ENCODE results near the gene F12. TPM values are rescaled to one million over a fixed set of nuclear protein-coding genes. Genes with fewer than 3 reads are reported as not detected.

The F12 gene
- total and polyA plus RNA-seq, 2 donors, result 0.19 to 1.2 TPM

GRCh38 chr5:177447066-177447610 is 37.8 kb upstream of the F12 start:
- Histone ChIP-seq H3K9me3 (ENCODE audit: control insufficient read depth in 2 of 2, insufficient read depth in 1 of 2, low read length in 1 of 2) (no peaks in the 10 kb centered on the region), H3K27ac (ENCODE audit: low read depth in 1 of 2, low read length in 1 of 2) (peak overlapping the region in 1 of 2 donors; percentile 68), H3K36me3 (ENCODE audit: control insufficient read depth in 2 of 2, insufficient read depth in 2 of 2, low read length in 1 of 2) (peaks cover 15 to 17% of the 10 kb centered on the region in 2 donors), H3K27me3 (ENCODE audit: control insufficient read depth in 2 of 2, insufficient read depth in 1 of 2, low read length in 1 of 2) (peaks cover 19 to 43% of the 10 kb centered on the region in 2 donors), H3K4me3 (ENCODE audit: low read length in 2 of 2) (peak overlapping the region in 1 of 2 donors; percentile 71), H3K4me1 (ENCODE audit: control insufficient read depth in 2 of 2, insufficient read depth in 2 of 2, low read length in 2 of 2) (peaks cover 15 to 40% of the 10 kb centered on the region in 2 donors)
- under 1% methylated on average over 49 of the region's 52 CpGs for WGBS
- DNase-seq (ENCODE audit: low read depth in 6 of 9, low spot score in 9 of 9), result peak in 6 of 9 donors; percentile 72 to 91 (median 82)

- Histone ChIP-seq H3K9me3 (ENCODE audit: control insufficient read depth in 2 of 2, insufficient read depth in 1 of 2, low read length in 1 of 2) (no peaks in the 10 kb centered on the region), H3K4me1 (ENCODE audit: control insufficient read depth in 2 of 2, insufficient read depth in 2 of 2, low read length in 2 of 2) (peaks cover 15 to 40% of the 10 kb centered on the region in 2 donors), H3K27me3 (ENCODE audit: control insufficient read depth in 2 of 2, insufficient read depth in 1 of 2, low read length in 1 of 2) (peaks cover 19 to 39% of the 10 kb centered on the region in 2 donors), H3K27ac (ENCODE audit: low read depth in 1 of 2, low read length in 1 of 2) (peak within 1 kb of the TSS; percentile 68 to 80), H3K36me3 (ENCODE audit: control insufficient read depth in 2 of 2, insufficient read depth in 2 of 2, low read length in 1 of 2) (peaks cover 22 to 24% of the 10 kb centered on the region in 2 donors), H3K4me3 (ENCODE audit: low read length in 2 of 2) (peak within 1 kb of the TSS; percentile 48 to 71)
- under 1% methylated on average over 89 of the region's 89 CpGs for WGBS
- peak in 5 of 9 donors; percentile 62 to 87 (median 78) for DNase-seq (ENCODE audit: low read depth in 6 of 9, low spot score in 9 of 9)
Measured at GRCh38 chr5:177446200-177447065, 37.1 kb upstream of the F12 start, which contains the start of gene PRR7. PRR7 (plus strand) TSS chr5:177446814; CDS start chr5:177455068, 8,254 bp downstream.

- Histone ChIP-seq H3K27ac (ENCODE audit: low read depth in 1 of 2, low read length in 1 of 2) (peak overlapping the region in 1 of 2 donors; percentile 80), H3K27me3 (ENCODE audit: control insufficient read depth in 2 of 2, insufficient read depth in 1 of 2, low read length in 1 of 2) (peaks cover 19 to 37% of the 10 kb centered on the region in 2 donors), H3K4me1 (ENCODE audit: control insufficient read depth in 2 of 2, insufficient read depth in 2 of 2, low read length in 2 of 2) (peaks cover 15 to 40% of the 10 kb centered on the region in 2 donors), H3K4me3 (ENCODE audit: low read length in 2 of 2) (peak overlapping the region in 1 of 2 donors; percentile 48), H3K9me3 (ENCODE audit: control insufficient read depth in 2 of 2, insufficient read depth in 1 of 2, low read length in 1 of 2) (no peaks in the 10 kb centered on the region), H3K36me3 (ENCODE audit: control insufficient read depth in 2 of 2, insufficient read depth in 2 of 2, low read length in 1 of 2) (peaks cover 28 to 29% of the 10 kb centered on the region in 2 donors)
- no peak for DNase-seq (ENCODE audit: low read depth in 6 of 9, low spot score in 9 of 9)
- 12% methylated on average over 8 of the region's 8 CpGs for WGBS
Measured at GRCh38 chr5:177445917-177446199, 36.5 kb upstream of the F12 start.

GRCh38 chr5:177445052-177445916 is 35.9 kb upstream of the F12 start:
- H3K27me3 ChIP-seq (ENCODE audit: control insufficient read depth in 2 of 2, insufficient read depth in 1 of 2, low read length in 1 of 2), result peaks cover 19 to 35% of the 10 kb centered on the region in 2 donors
- peaks cover 15 to 40% of the 10 kb centered on the region in 2 donors for H3K4me1 ChIP-seq (ENCODE audit: control insufficient read depth in 2 of 2, insufficient read depth in 2 of 2, low read length in 2 of 2)
- peak overlapping the region; percentile 37 to 80 for H3K27ac ChIP-seq (ENCODE audit: low read depth in 1 of 2, low read length in 1 of 2)
- no peaks in the 10 kb centered on the region for H3K9me3 ChIP-seq (ENCODE audit: control insufficient read depth in 2 of 2, insufficient read depth in 1 of 2, low read length in 1 of 2)
- H3K4me3 ChIP-seq (ENCODE audit: low read length in 2 of 2), result no peak overlapping the region
- H3K36me3 ChIP-seq (ENCODE audit: control insufficient read depth in 2 of 2, insufficient read depth in 2 of 2, low read length in 1 of 2), result peaks cover 33 to 35% of the 10 kb centered on the region in 2 donors
- peak in 1 of 9 donors; percentile 66 for DNase-seq (ENCODE audit: low read depth in 6 of 9, low spot score in 9 of 9)
- 57% methylated on average over 10 of the region's 10 CpGs for WGBS

- no peak overlapping the region for H3K4me3 ChIP-seq (ENCODE audit: low read length in 2 of 2)
- 90% methylated on average over 7 of the region's 7 CpGs for WGBS
- peaks cover 18 to 27% of the 10 kb centered on the region in 2 donors for H3K27me3 ChIP-seq (ENCODE audit: control insufficient read depth in 2 of 2, insufficient read depth in 1 of 2, low read length in 1 of 2)
- peak overlapping the region in 1 of 2 donors; percentile 80 for H3K27ac ChIP-seq (ENCODE audit: low read depth in 1 of 2, low read length in 1 of 2)
- peaks cover 39 to 44% of the 10 kb centered on the region in 2 donors for H3K36me3 ChIP-seq (ENCODE audit: control insufficient read depth in 2 of 2, insufficient read depth in 2 of 2, low read length in 1 of 2)
- H3K4me1 ChIP-seq (ENCODE audit: control insufficient read depth in 2 of 2, insufficient read depth in 2 of 2, low read length in 2 of 2), result peaks cover 15 to 40% of the 10 kb centered on the region in 2 donors
- peak in 1 of 9 donors; percentile 36 for DNase-seq (ENCODE audit: low read depth in 6 of 9, low spot score in 9 of 9)
- no peaks in the 10 kb centered on the region for H3K9me3 ChIP-seq (ENCODE audit: control insufficient read depth in 2 of 2, insufficient read depth in 1 of 2, low read length in 1 of 2)
Measured at GRCh38 chr5:177444106-177445051, 35.0 kb upstream of the F12 start.

- no peak for DNase-seq (ENCODE audit: low read depth in 6 of 9, low spot score in 9 of 9)
- H3K36me3 ChIP-seq (ENCODE audit: control insufficient read depth in 2 of 2, insufficient read depth in 2 of 2, low read length in 1 of 2), result peaks cover 44 to 53% of the 10 kb centered on the region in 2 donors
Measured at GRCh38 chr5:177443144-177443983, 34.0 kb upstream of the F12 start.

GRCh38 chr5:177442066-177442826 is 32.9 kb upstream of the F12 start:
- H3K4me1 ChIP-seq (ENCODE audit: control insufficient read depth in 2 of 2, insufficient read depth in 2 of 2, low read length in 2 of 2), result peaks cover 8 to 25% of the 10 kb centered on the region in 2 donors
- H3K27ac ChIP-seq (ENCODE audit: low read depth in 1 of 2, low read length in 1 of 2), result no peak overlapping the region
- no peaks in the 10 kb centered on the region for H3K9me3 ChIP-seq (ENCODE audit: control insufficient read depth in 2 of 2, insufficient read depth in 1 of 2, low read length in 1 of 2)
- peaks cover 0 to 6% of the 10 kb centered on the region in 2 donors for H3K27me3 ChIP-seq (ENCODE audit: control insufficient read depth in 2 of 2, insufficient read depth in 1 of 2, low read length in 1 of 2)
- H3K4me3 ChIP-seq (ENCODE audit: low read length in 2 of 2), result no peak overlapping the region
- peak in 1 of 9 donors; percentile 0 for DNase-seq (ENCODE audit: low read depth in 6 of 9, low spot score in 9 of 9)
- WGBS, result 97% methylated on average over 20 of the region's 20 CpGs
- peaks cover 55 to 63% of the 10 kb centered on the region in 2 donors for H3K36me3 ChIP-seq (ENCODE audit: control insufficient read depth in 2 of 2, insufficient read depth in 2 of 2, low read length in 1 of 2)

More at GRCh38 chr5:177443144-177443983, 34.0 kb upstream of the F12 start:
- Histone ChIP-seq H3K9me3 (ENCODE audit: control insufficient read depth in 2 of 2, insufficient read depth in 1 of 2, low read length in 1 of 2) (no peaks in the 10 kb centered on the region), H3K27me3 (ENCODE audit: control insufficient read depth in 2 of 2, insufficient read depth in 1 of 2, low read length in 1 of 2) (peaks cover 9 to 17% of the 10 kb centered on the region in 2 donors), H3K4me3 (ENCODE audit: low read length in 2 of 2) (no peak overlapping the region), H3K4me1 (ENCODE audit: control insufficient read depth in 2 of 2, insufficient read depth in 2 of 2, low read length in 2 of 2) (peaks cover 15 to 36% of the 10 kb centered on the region in 2 donors), H3K27ac (ENCODE audit: low read depth in 1 of 2, low read length in 1 of 2) (peak overlapping the region; percentile 31 to 49)
- WGBS, result 97% methylated on average over 15 of the region's 15 CpGs
